ENCODE data around the gene PXMP4. TPM values are rescaled to one million over a fixed set of nuclear protein-coding genes. Genes with fewer than 3 reads are reported as not detected.

The PXMP4 gene
- total and polyA plus RNA-seq, 9 of the 15 experiments (the other 6 are each of a cell fraction or from before 2014, with no cell fraction given): 4.8 to 29.1 (median 6.8) TPM

DNA sequence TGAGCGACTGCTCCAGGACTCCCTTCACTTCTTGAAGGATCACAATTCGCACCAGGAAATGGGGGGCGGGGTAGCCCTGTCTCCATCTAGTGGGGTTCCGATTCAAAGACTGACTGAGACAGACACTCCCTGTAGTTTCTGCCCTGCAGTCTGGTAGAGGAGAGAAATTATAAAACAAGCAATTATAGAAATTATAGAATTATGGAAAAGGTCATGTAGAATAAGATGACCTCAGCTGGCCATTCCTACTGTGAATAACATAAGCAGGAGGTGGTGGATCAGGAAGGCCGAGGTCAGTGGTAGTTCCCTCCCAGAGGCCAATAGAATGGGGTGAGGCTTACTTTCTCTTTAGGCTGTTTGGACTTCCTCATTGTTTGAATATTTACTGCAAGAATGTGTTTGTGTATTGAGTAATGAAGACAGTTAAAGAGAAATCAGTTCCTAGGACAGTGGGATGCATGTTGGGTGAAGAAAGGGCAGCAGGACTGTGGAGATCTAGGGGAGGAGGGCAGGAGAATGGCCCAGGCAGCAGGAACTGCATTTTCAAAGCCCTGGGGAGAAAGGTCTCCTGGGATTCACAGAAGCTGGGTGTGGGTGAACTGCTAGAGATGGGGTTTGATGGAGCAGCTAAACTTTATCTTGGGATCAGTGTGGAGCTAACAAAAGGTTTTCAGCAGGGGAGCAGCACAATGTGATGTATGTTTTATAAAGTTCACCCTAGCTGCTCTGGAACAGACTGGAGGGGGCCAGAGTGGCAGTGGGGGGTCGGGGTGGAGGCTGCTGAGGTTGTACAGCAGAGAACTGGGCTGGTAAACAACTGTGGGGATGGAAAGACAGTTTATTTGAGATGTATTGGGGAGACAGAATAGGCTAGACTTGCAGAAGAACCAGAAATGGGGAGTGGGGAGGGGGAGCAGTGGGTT, 13.8 kb upstream of the PXMP4 start (continued):
- TF ChIP-seq, protein P1, sequence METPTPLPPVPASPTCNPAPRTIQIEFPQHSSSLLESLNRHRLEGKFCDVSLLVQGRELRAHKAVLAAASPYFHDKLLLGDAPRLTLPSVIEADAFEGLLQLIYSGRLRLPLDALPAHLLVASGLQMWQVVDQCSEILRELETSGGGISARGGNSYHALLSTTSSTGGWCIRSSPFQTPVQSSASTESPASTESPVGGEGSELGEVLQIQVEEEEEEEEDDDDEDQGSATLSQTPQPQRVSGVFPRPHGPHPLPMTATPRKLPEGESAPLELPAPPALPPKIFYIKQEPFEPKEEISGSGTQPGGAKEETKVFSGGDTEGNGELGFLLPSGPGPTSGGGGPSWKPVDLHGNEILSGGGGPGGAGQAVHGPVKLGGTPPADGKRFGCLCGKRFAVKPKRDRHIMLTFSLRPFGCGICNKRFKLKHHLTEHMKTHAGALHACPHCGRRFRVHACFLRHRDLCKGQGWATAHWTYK (CRISPR knock-in tag; IDR thresholded peaks at IDR 0.05): no peak
- TF ChIP-seq XRCC5 (IDR thresholded peaks at IDR 0.05; ENCODE audit: low read depth, low read length) (no peak), ERF (CRISPR knock-in tag; IDR thresholded peaks at IDR 0.05) (no peak), SAFB (IDR thresholded peaks at IDR 0.05; ENCODE audit: borderline replicate concordance, low read depth, low read length) (no peak), JUNB (CRISPR knock-in tag; conservative IDR thresholded peaks at IDR 0.05) (no peak), STAG1 (CRISPR knock-in tag; IDR thresholded peaks at IDR 0.05; ENCODE audit: borderline replicate concordance) (no peak), GABPB2 (CRISPR knock-in tag; conservative IDR thresholded peaks at IDR 0.05) (no peak), SUPT5H (IDR thresholded peaks at IDR 0.05) (no peak), HIVEP1 (CRISPR knock-in tag; IDR thresholded peaks at IDR 0.05) (no peak), ZKSCAN8 (CRISPR knock-in tag; IDR thresholded peaks at IDR 0.05) (no peak), CCAR2 (IDR thresholded peaks at IDR 0.05; ENCODE audit: low read depth, low read length) (no peak)
- TF ChIP-seq, protein P2, sequence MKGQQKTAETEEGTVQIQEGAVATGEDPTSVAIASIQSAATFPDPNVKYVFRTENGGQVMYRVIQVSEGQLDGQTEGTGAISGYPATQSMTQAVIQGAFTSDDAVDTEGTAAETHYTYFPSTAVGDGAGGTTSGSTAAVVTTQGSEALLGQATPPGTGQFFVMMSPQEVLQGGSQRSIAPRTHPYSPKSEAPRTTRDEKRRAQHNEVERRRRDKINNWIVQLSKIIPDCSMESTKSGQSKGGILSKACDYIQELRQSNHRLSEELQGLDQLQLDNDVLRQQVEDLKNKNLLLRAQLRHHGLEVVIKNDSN (CRISPR knock-in tag; IDR thresholded peaks at IDR 0.05): no peak
- TF ChIP-seq, protein P3, sequence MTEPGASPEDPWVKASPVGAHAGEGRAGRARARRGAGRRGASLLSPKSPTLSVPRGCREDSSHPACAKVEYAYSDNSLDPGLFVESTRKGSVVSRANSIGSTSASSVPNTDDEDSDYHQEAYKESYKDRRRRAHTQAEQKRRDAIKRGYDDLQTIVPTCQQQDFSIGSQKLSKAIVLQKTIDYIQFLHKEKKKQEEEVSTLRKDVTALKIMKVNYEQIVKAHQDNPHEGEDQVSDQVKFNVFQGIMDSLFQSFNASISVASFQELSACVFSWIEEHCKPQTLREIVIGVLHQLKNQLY (CRISPR knock-in tag; conservative IDR thresholded peaks at IDR 0.05): no peak
